Right forelimb (tissue), 1 donor: ENCODE results near the gene TAGLN3.

ENCODE experiments used
- DNase-seq: peaks from one replicate; pipeline ENCODE4 v3.0.0-alpha.2; 2018

Gene TAGLN3

GRCh38 chr3:111998636-111999483 is at the start of gene TAGLN3:
Gene TAGLN3 (plus strand): TSS chr3:111998922. CDS start chr3:111999423, 501 bp downstream.
- DNase-seq, result peak; percentile 53

DNA sequence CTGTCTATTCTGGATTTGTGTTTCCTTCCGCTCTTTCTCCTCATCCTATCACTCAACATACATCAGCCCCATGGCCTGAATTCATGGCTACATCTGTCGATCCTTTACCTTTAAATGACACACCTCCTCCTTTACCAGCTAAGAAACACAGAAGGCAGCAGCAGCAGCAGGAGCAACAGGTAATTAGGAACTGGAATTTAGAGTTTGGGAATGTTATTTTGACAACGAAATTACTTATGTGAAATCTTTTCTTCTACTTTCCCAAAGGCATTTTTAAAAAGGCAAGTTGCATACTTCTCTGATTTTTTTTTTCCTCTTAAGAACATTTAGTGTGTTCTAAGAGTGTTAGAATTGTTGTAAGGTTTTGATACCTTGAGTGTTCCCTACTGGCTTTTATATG is 49.0 kb upstream of the TAGLN3 start:
- DNase-seq, result no peak

DNA sequence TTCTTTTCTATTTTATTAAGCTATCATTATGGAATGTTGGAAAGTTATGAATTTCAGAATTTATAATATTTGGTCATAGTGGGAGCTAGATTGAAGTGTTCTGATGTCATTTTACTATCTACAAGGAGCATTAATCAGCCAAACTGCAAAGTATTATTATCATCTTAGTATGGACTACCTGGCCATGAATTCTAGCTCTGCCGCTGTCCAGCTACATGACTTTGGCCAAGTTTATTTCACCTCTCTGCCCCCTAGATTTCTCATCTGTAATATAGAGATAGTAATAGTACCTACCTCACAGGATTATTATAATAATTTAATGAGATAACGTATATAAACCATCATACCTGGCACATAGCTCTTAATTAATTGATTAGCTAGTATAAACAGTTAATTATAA is 47.7 kb upstream of the TAGLN3 start:
- no peak for DNase-seq

- DNase-seq, result no peak
Observed at GRCh38 chr3:111952086-111952485, 46.6 kb upstream of the TAGLN3 start.

DNA sequence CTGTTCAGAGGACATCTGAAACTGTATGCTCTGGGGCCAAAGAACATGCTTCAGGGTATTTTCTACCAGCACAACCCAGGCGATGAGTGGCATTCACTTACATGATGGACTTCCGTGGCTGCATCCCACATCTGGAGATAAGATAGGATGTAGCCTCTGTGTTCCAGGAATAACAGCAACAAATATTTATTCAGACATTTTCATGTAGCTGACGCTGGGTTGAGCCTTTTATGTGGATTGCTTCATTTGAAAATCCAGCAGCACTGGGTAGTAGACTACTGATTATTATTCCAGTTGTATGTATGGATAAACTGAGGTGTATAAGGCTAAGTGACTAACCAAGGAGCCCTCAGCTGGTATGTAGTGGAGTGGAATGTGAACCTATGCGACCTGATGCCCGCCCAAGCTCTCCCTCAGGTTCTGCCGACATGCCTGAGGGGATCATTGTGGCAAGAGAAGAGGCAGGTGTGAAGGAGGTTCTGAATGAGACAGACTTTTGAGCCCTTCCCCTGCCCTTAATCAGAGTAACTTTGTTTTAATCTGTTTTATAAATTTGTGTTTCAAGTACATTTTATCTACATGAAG is 45.8 kb upstream of the TAGLN3 start:
- no peak for DNase-seq

DNA sequence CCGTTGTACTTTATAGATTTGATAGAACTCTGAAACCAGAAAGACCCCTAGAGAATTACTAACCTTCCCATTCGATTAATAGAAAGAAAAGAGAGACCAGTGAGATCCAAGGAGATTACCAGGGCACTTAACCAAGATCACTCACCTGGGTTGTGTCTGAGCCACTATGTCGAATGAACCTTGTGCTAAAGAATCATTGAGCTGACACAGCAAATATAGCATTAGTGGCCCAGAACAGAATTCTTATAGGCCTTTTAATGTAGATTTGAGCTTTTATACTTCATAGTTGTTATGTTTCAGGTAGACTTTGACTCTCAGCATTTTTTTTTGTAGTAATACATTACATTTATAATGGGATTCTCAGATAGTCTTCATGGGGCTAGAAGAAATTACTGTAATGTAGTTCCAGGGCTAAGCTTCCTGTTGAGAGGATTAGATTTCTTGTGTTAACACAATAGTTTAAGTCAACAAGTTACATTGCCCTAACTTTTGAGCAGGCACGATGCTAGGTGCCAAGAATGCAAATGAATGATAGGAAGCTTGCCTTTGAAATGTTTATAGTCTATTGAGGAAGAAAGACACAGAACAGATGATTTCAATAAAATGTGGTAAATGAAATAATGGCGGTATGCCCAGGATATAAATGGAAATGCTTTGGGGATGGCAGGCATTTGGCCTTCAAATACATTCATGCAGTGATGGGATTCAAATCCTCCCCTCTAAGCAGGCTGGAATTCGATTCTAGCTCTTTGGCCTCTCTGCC is 44.3 kb upstream of the TAGLN3 start:
- DNase-seq, result no peak

GRCh38 chr3:111955876-111956275 is 42.8 kb upstream of the TAGLN3 start:
- no peak for DNase-seq

DNA sequence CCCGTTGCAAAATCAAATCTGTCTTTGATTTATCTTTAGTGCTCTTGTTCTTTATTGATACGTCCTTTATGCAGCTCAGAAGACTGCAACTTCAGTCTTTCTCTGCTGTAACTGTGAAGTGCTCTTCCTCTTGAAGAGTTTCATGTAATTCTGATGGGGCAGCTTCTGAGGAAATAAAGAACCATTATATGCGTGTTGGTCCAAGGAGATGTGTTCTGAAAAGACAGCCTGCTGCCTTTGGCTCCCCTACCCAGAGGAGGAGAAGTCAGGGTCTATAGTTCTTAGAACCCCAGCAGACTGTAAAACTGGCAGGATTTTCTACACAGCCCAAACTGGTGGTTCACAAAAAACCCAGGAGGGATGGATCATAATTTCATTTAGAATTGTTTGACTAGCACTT is 42.3 kb upstream of the TAGLN3 start:
- DNase-seq, result no peak

DNA sequence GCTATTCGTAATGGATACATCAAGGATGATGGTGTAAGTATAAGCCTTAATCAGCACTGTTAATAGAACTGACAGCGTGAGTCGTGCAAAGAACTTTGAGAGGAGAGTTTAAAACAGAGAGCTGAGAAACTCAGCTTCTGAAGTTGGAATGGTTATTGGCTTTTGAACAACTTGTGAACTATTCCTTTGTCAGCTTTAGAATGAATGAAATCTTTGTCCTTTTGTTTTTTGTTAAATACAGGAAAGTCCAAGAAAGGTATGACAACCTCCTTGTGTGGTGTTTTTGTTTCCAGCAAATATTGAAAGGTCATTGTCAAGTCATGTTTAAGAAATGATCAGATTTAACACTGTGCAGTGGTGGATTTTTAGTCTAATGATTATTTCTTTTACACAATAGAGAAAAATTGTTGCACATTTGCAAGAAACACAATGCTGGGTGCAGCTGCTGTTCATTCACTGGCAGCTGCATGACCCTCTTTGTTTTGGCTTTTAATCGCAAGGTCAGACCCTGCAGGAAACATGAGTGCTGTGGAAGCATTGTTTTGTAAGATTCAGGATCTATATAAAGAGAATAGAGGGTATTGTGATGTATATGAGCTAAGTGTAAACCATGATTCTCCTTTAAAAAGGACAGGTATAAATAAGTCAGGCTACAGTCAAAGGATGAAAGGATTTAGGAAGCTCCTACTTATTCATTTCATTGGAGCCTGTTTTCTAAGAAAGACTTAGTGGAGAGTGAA is 41.6 kb upstream of the TAGLN3 start:
- DNase-seq, result no peak

DNA sequence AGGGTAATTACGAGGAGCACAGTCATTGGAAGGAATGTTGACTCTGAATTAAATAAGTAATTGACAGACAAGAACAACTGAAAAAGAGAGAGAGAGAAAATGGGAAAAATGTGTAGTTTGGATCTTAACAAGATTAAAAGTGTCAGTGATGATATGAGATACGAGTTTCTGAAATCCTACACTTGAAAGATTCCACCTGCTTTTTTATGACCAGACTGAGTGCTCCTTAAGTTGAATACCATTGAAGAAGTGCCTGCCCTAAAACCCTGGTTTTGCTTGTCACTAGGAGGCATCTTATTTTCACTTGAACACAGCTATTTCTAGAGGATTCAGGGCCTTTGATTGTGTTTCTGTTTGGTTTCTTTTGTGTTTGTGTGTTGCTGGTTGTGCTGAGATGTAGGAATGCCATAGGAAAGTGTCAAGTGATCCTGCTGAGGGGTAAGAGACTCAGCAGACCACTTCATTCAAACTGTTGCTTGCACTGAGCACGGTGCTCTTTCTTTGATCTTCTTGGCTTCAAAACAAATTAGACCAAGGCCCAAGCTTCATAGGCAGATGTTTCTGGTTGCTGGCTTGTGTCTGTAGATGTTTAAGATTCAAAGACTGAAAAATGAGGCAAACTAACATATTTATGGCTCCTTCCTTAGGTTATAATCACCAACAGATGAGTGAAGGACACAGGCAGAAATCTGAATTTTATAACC is 37.1 kb upstream of the TAGLN3 start:
- DNase-seq, result no peak

DNA sequence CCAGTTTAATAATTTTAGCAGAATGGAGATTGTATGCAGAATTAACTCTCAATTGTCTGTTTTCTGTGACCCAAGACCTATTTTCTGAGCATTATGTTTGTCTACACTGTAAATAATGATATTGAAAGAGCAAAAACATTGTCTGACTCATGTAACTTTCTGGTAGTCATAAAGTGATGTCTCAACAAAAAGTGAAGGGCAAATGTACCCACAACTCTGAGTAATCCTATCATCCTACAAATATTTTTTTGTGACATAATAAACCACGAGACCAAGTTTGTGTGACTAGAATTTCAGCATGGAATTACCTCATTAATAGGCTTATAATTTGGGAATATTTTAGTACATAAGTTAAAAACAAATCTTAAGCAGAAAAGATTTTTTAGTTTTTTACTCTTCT is 35.3 kb upstream of the TAGLN3 start:
- DNase-seq, result no peak

GRCh38 chr3:111965484-111965883 is 33.2 kb upstream of the TAGLN3 start:
- no peak for DNase-seq

DNA sequence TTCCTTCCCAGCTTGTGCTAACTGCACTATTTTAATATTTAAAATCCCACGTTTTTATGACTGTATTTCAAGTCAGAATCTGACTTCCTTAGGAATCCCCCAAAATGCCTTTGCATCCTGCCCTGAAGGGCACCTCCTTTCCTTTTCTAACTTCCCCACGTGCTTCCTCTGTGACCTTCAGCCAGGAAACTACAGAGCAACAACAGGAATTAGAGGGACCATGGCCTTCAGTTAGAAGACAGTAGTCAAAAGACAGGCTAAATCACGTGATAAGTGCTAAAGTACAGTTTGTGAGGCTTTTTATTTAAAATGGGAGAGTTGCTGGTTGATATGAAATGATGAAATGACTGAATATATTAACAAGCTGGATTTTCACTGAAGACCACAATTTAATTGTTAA is 31.7 kb upstream of the TAGLN3 start:
- DNase-seq, result no peak

DNA sequence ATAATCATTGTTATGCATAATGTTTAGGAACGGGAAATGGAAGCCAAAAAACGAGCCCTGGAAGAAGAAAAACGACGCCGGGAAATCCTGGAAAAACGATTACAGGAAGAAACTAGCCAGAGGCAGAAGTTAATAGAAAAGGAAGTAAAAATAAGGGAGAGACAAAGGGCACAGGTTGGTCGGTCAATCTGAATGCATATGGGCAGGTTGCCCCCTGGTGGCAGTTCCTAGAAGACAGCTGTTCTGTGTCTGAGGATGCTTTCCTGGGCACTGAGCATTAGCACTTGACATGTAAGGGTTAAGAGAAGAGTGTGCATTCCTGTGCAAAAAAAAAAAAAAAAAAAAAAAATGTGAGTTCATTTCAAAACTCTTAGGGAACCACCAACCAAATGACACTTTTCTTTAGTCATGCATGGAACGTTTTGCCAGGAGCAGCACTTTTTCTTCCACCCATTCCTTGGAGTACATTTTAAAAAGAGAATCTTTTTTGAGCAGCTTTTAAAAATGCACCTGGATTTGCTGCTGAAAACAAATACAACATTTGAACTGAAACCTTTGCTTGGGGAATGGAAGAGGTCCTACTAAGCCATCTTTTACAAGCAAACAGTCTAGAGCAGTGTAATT is 31.0 kb upstream of the TAGLN3 start:
- DNase-seq, result peak; percentile 83

GRCh38 chr3:111968319-111969054 is 30.2 kb upstream of the TAGLN3 start:
- no peak for DNase-seq

DNA sequence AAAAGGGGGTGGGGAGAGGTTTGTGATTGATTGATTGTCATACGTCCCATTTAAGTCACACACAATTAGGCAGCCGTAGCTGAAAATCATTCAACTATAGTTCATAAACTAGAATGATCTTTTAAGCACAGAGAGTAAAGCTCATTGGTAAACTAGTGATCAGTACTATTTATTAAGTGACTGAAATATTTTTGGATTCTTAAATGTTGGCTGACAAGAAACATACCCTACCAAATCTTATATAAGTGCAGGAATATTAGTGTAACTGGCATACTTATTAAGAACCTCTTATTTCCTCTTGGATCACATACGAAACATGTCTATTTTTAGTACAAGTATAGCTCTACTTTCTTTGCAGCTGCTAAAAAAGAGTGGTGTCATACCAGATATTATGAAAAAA is 28.3 kb upstream of the TAGLN3 start:
- DNase-seq, result no peak

- no peak for DNase-seq
Observed at GRCh38 chr3:111971533-111972130, 27.1 kb upstream of the TAGLN3 start.

DNA sequence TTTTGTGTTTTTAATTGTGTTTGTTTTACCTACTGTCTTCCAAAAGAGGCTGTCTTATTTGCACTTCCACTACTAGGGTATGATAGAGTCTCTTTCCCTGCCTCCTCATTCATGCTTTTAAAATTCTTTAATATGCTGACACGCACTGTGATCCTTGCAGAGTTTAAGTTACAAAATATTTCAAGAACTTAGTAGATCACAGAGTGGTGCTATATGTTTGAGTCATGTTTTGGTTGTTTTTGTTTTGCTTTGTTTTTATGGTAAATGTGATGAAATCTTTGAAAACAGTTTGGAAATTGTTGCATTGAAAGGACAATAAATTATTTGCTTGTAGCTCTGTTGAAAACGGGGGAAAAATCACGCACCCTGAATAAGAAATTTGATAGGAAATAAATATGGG is 25.8 kb upstream of the TAGLN3 start:
- no peak for DNase-seq

- DNase-seq, result no peak
Observed at GRCh38 chr3:111975131-111975530, 23.6 kb upstream of the TAGLN3 start.

- DNase-seq, result no peak
Observed at GRCh38 chr3:111976254-111976653, 22.5 kb upstream of the TAGLN3 start.
